ENCODE measurements around the gene DPY19L3.

DNA sequence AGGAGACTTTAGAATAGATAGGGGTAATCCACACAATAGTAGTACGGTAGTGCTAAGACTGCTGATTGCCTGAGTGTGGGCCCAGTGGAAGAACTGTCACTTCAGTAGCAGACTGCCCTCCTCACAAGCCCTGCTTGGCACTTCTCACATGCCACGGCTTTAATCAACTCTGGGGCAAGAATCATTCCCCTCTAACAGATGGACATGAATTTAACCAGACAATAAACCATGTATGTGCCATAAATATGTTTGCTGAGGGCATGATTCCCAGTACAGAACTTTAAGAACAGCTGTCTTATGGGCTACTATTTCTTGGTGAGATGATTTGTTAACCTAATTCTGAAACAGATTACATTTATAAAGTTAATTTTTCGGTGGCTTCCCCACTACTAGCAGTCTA lies 22.0 kb downstream of the DPY19L3 start:
- no peak for TF ChIP-seq NFIC (IDR thresholded peaks at IDR 0.05)
- TF ChIP-seq RAD21 (IDR thresholded peaks at IDR 0.05; ENCODE audit: low read depth), result no peak
- TF ChIP-seq EGR1 (IDR thresholded peaks at IDR 0.05), result no peak
- no peak for TF ChIP-seq TAF1 (IDR thresholded peaks at IDR 0.05; ENCODE audit: low read depth)
- TF ChIP-seq EP300 (IDR thresholded peaks at IDR 0.05; ENCODE audit: borderline replicate concordance), result no peak
- TF ChIP-seq CREB1 (IDR thresholded peaks at IDR 0.05; ENCODE audit: low read depth), result no peak
- TF ChIP-seq TCF12 (IDR thresholded peaks at IDR 0.05; ENCODE audit: low read depth), result no peak
